ENCODE results near the gene POLA2. TPM values are rescaled to one million over a fixed set of nuclear protein-coding genes. Genes with fewer than 3 reads are reported as not detected.

The POLA2 gene
- total RNA-seq, 5 donors from 2014 or later (not counting 1 experiment from before 2014, with no cell fraction given): 15.1 to 24.2 (median 20.4) TPM

DNA sequence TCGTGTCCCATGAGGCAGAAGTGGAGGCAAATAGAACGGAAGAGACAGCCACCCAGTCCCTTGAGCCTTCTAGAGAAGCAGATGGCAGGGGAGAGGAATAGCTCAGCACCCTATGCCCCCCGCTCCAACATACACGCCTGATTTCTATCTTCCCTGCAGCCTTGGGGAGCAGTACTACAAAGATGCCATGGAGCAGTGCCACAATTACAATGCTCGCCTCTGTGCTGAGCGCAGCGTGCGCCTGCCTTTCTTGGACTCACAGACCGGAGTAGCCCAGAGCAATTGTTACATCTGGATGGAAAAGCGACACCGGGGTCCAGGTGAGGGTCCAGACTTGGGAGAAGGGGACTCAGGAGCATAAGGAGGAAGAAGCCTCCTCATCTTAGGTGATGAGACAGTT lies 78.5 kb downstream of the POLA2 start:
- CTCF ChIA-PET: no interaction called here
- peaks cover 16 to 59% of the 10 kb centered on the region in 2 donors for H3K36me3 ChIP-seq (ENCODE audit: control insufficient read depth in 2 of 2, extremely low read depth in 1 of 2, insufficient read depth in 1 of 2, low read length in 1 of 2)

DNA sequence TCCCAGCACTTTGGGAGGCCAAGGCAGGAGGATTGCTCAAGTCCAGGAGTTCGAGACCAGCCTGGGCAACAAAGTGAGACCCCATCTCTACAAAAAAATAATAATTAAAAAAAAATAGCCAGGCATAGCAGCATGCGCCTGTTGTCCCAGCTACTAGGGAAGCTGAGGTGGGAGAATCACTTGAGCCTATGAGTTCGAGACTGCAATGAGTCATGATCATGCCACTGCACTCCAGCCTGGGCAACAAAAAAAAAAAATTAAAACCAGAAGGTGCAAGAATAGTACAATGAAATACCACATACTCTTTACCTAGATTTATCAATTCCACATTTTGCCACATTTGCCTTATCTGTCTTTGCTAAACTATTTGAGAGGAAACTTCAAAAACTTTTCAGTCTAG lies 80.1 kb downstream of the POLA2 start:
- Histone ChIP-seq H3K9me3 (no peaks in the 10 kb centered on the region), H3K27me3 (replicated peaks in 1 of 2; ENCODE audit: control insufficient read depth in 2 of 2, extremely low read depth in 1 of 2, insufficient read depth in 2 of 2, low read length in 1 of 2) (no peaks in the 10 kb centered on the region), H3K36me3 (ENCODE audit: control insufficient read depth in 2 of 2, extremely low read depth in 1 of 2, insufficient read depth in 1 of 2, low read length in 1 of 2) (peaks cover 26 to 76% of the 10 kb centered on the region in 2 donors), H3K27ac (ENCODE audit: low read length) (no peak overlapping the region), H3K4me3 (ENCODE audit: control insufficient read depth in 1 of 2, extremely low read depth in 1 of 2, low read length in 1 of 2) (no peak overlapping the region), H3K4me1 (ENCODE audit: control insufficient read depth in 1 of 2, extremely low read depth in 1 of 2, insufficient read depth in 2 of 2, low read length in 2 of 2) (peaks cover 0 to 14% of the 10 kb centered on the region in 2 experiments)
- Mint-ChIP-seq H3K27ac (no peak overlapping the region), H3K4me1 (peaks cover 18 to 27% (median 26%) of the 10 kb centered on the region in 3 donors), H3K36me3 (peaks cover 53% of the 10 kb centered on the region), H3K4me3 (no peak overlapping the region), H3K9me3 (no peaks in the 10 kb centered on the region), H3K27me3 (no peaks in the 10 kb centered on the region)
- WGBS (ENCODE audit: insufficient coverage): 100% methylated on average over 1 of the region's 3 CpGs
- ChIA-PET POLR2A (no interaction called here), CTCF (interaction anchor here in 1 of 2 donors (0.7 kb wide), 1 partner anchor 9 kb away, joined by 3 read pairs; no protein-coding TSS in a partner anchor)
- DNase-seq (no peak), ATAC-seq (replicated peaks in 1 of 4) (no peak)

More for the DNA sequence above, 78.5 kb downstream of the POLA2 start:
- H3K4me1 Mint-ChIP-seq: peaks cover 26 to 36% (median 35%) of the 10 kb centered on the region in 3 donors
- Histone ChIP-seq H3K9me3 (no peaks in the 10 kb centered on the region), H3K27ac (ENCODE audit: low read length) (no peak overlapping the region), H3K4me3 (ENCODE audit: control insufficient read depth in 1 of 2, extremely low read depth in 1 of 2, low read length in 1 of 2) (no peak overlapping the region), H3K27me3 (replicated peaks in 1 of 2; ENCODE audit: control insufficient read depth in 2 of 2, extremely low read depth in 1 of 2, insufficient read depth in 2 of 2, low read length in 1 of 2) (no peaks in the 10 kb centered on the region), H3K4me1 (ENCODE audit: control insufficient read depth in 1 of 2, extremely low read depth in 1 of 2, insufficient read depth in 2 of 2, low read length in 2 of 2) (peaks cover 0 to 24% of the 10 kb centered on the region in 2 experiments)
- POLR2A ChIA-PET: interaction anchor here in 1 of 2 donors (0.6 kb wide), 1 partner anchor 499 kb away, joined by 3 read pairs; no protein-coding TSS in a partner anchor
- H3K9me3 Mint-ChIP-seq: no peaks in the 10 kb centered on the region
- no peak overlapping the region for H3K4me3 Mint-ChIP-seq
- no peaks in the 10 kb centered on the region for H3K27me3 Mint-ChIP-seq
- 97% methylated on average over 9 of the region's 11 CpGs for WGBS (ENCODE audit: insufficient coverage)
- ATAC-seq (replicated peaks in 1 of 4): no peak
- DNase-seq: no peak
- peaks cover 44% of the 10 kb centered on the region for H3K36me3 Mint-ChIP-seq
- no peak overlapping the region for H3K27ac Mint-ChIP-seq

Other genes with a start within 250 kb of the POLA2 start
- 10 to 100 TPM; 19.7 to 44.3 (median 39.5) TPM for gene ARL2, start 247.8 kb upstream of the POLA2 start, total RNA-seq
- 10 to 100 TPM; 19.6 to 28.6 (median 25.4) TPM for gene SNX15, start 234.5 kb upstream of the POLA2 start, total RNA-seq
- gene SAC3D1, start 220.8 kb upstream of the POLA2 start, total RNA-seq: 10 to 100 TPM in 3 of 5 donors, 1 to 10 TPM in 2; 3.1 to 16.9 (median 14.5) TPM
- gene NAALADL1, start 203.4 kb upstream of the POLA2 start, total RNA-seq: 10 to 100 TPM; 10.2 to 30.1 (median 26.1) TPM
- 1 to 10 TPM; 1.2 to 4.2 (median 1.7) TPM for gene CDCA5, start 177.9 kb upstream of the POLA2 start, total RNA-seq
- 10 to 100 TPM; 36.5 to 51.8 (median 43.7) TPM for gene ZFPL1, start 177.7 kb upstream of the POLA2 start, total RNA-seq
- gene VPS51, start 165.7 kb upstream of the POLA2 start, total RNA-seq: 100 to 1,000 TPM; 210 to 303 (median 263) TPM
- gene TM7SF2, start 150.1 kb upstream of the POLA2 start, total RNA-seq: 10 to 100 TPM; 23.7 to 34.2 (median 28.6) TPM
- 10 to 100 TPM in 3 of 5 donors, 1 to 10 TPM in 2; 7.0 to 20.4 (median 18.1) TPM for gene ZNHIT2, start 144.3 kb upstream of the POLA2 start, total RNA-seq
- 1,000 to 10,000 TPM; 1,477 to 1,924 (median 1,724) TPM for gene FAU, start 139.8 kb upstream of the POLA2 start, total RNA-seq
- gene MRPL49, start 139.6 kb upstream of the POLA2 start, total RNA-seq: 10 to 100 TPM; 48.3 to 58.8 (median 55.1) TPM
- 10 to 100 TPM; 63.8 to 77.7 (median 68.8) TPM for gene SYVN1, start 127.4 kb upstream of the POLA2 start, total RNA-seq
- not detected for gene SPDYC, start 91.7 kb upstream of the POLA2 start, total RNA-seq
- 100 to 1,000 TPM in 4 of 5 donors, 10 to 100 TPM in 1; 98.4 to 171 (median 143) TPM for gene CAPN1, start 80.0 kb upstream of the POLA2 start, total RNA-seq
- 1 to 10 TPM in 2 of 5 donors, under 1 TPM in 3; 0.69 to 2.4 (median 0.79) TPM for gene CDC42EP2, start 52.9 kb downstream of the POLA2 start, total RNA-seq
- 10 to 100 TPM; 57.9 to 95.4 (median 91.7) TPM for gene DPF2, start 71.9 kb downstream of the POLA2 start, total RNA-seq
- gene TIGD3, start 92.8 kb downstream of the POLA2 start, total RNA-seq: 1 to 10 TPM in 2 of 5 donors, under 1 TPM in 3; 0.48 to 1.3 (median 0.92) TPM
- gene SLC25A45, start 120.7 kb downstream of the POLA2 start, total RNA-seq: 10 to 100 TPM; 18.7 to 72.2 (median 22.6) TPM
- gene FRMD8, start 124.7 kb downstream of the POLA2 start, total RNA-seq: 10 to 100 TPM; 35.6 to 79.1 (median 77.8) TPM
- gene NEAT1, start 160.8 kb downstream of the POLA2 start, total RNA-seq: 1,000 to 10,000 TPM in 1 of 5 donors, 100 to 1,000 TPM in 4; 368 to 1,017 (median 906) TPM
- gene MALAT1, start 237.1 kb downstream of the POLA2 start, total RNA-seq: over 10,000 TPM; 21,382 to 33,585 (median 22,045) TPM

Measured in T-cell (primary cell).